ENCODE measurements around the gene HTT-AS.

- TF ChIP-seq POLR2A (IDR thresholded peaks at IDR 0.05; ENCODE audit: low read depth, low read length) (no peak), POLR2AphosphoS5 (IDR thresholded peaks at IDR 0.05; ENCODE audit: low read depth, low read length) (no peak)
These were observed 56.8 kb downstream of the HTT-AS start for GRCh38 chr4:3017504-3017903.
